ENCODE results near the gene SPHKAP.
"Not testable (repeated sequence)": the region's sequence is repeated elsewhere in the genome, so short reads cannot be mapped to it uniquely, and the experiment has no call there.

SPHKAP gene, protein sequence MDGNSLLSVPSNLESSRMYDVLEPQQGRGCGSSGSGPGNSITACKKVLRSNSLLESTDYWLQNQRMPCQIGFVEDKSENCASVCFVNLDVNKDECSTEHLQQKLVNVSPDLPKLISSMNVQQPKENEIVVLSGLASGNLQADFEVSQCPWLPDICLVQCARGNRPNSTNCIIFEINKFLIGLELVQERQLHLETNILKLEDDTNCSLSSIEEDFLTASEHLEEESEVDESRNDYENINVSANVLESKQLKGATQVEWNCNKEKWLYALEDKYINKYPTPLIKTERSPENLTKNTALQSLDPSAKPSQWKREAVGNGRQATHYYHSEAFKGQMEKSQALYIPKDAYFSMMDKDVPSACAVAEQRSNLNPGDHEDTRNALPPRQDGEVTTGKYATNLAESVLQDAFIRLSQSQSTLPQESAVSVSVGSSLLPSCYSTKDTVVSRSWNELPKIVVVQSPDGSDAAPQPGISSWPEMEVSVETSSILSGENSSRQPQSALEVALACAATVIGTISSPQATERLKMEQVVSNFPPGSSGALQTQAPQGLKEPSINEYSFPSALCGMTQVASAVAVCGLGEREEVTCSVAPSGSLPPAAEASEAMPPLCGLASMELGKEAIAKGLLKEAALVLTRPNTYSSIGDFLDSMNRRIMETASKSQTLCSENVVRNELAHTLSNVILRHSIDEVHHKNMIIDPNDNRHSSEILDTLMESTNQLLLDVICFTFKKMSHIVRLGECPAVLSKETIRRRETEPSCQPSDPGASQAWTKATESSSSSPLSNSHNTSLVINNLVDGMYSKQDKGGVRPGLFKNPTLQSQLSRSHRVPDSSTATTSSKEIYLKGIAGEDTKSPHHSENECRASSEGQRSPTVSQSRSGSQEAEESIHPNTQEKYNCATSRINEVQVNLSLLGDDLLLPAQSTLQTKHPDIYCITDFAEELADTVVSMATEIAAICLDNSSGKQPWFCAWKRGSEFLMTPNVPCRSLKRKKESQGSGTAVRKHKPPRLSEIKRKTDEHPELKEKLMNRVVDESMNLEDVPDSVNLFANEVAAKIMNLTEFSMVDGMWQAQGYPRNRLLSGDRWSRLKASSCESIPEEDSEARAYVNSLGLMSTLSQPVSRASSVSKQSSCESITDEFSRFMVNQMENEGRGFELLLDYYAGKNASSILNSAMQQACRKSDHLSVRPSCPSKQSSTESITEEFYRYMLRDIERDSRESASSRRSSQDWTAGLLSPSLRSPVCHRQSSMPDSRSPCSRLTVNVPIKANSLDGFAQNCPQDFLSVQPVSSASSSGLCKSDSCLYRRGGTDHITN (N-terminal part only)

DNA sequence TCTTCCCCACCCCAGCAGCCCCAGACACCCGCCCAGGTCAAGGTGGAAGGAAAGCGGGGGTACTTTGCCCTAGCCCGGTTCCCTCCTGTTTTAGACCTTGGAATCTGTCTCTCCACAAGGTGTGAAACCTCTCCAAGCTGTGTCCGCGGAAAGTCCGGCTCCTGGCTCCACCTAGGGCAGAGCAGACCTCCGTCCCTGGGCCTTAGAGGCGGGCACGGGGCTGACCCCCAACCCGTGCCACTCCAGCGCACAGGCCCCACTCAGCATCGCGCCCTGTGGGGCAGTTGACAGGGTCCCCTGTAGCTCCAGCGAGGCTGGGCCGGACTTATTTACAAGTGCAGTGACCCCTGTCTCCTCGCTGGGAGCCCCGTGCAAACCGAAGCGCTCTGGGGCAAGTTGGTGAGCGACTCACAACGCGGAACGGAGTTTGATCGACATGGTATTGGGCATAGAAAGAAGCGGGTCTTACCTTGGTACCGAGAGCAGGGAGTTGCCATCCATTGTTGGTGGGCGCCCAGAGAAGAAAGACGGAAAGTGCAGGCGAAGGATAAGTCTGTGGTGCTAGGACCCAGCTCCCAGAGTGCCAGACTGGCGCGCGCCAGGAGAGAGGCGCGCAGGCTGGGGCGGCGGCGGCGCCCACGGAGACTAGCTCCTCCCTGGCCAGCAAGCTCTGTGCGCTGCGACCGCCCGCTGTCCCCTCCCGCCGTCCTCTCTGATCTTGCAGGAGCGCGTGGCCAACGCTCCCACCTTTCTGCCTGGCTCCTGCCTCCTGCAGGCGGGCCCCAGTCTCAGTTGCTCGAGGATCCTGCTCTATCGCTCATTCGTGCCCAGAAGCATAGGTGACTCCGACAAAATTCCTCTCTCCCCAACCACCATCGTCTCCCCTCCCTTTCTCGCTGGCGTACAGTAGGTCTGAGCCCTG lies at the start of gene SPHKAP:
Gene SPHKAP, minus strand, starts transcription at position 590 of the 922 bp plus-strand sequence. Its CDS starts 89 bp downstream, at position 501.
- DNase-seq = no peak

DNA sequence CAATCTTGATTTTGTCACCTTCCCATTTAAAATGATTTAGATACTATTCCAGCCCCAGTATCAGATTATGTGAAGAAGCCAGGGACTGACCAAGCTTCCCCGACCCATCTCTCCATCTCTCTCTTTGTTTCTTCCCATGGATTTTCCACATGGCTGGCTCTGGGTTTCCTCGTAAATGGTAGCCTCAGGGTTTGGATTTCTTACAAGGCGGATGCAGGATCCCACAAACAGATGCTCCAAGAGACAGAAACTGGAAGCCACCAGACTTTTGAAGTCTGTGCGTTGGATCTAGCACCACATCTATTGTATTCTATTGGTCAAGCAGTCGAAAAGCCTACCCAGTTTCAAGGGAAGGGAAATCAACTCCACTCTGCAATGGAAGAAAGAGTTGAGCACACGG lies 46.0 kb upstream of the SPHKAP start:
- no peak for DNase-seq

DNA sequence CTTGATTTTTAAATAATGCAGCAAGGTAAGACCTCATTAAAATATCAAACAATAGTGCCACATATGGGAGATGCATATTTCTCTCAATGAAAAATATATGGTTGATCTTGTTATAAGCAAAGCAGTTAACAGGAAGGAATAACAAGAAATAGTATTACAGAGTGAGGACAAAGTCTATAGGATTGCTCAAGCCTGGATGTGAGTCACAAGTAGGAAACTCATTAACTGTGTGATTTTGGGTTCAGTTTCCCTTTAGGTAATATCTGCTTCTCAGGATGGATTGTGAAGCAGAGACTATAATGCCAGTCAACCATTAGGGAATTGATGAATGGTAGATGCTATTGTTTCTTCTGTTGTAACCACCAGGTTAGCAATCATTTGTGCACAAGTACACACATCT lies 42.9 kb upstream of the SPHKAP start:
- no peak for DNase-seq

DNA sequence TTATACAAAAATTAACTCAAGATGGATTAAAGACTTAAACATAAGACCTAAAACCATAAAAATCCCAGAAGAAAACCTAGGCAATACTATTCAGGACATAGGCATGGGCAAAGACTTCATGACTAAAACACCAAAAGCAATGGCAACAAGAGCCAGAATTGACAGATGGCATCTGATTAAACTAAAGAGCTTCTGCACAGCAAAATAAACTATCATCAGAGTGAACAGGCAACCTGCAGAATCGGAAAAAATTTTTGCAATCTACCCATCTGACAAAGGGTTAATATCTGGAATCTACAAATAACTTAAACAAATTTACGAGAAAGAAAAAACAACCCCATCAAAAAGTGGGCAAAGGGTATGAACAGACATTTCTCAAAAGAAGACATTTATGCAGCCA lies 37.1 kb upstream of the SPHKAP start:
- not testable (repeated sequence) for DNase-seq

DNA sequence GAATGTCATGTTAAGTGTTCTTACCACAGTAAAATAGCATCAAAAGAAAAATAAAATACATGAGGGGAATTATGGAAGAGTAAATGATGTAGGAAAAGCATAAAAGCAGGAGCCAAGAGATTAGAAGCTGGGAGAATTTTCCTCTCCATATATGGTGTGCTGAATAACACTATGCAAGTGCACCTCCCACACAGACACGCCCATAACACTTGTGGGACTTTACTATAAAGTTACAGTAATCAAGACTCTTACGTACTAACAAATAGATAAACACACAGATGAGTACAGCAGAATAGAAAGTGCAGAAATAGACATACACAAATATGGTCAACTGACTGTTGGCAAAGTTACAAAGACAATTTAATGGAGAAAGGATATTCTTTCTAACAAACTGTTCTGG lies 16.0 kb upstream of the SPHKAP start:
- no peak for DNase-seq

DNA sequence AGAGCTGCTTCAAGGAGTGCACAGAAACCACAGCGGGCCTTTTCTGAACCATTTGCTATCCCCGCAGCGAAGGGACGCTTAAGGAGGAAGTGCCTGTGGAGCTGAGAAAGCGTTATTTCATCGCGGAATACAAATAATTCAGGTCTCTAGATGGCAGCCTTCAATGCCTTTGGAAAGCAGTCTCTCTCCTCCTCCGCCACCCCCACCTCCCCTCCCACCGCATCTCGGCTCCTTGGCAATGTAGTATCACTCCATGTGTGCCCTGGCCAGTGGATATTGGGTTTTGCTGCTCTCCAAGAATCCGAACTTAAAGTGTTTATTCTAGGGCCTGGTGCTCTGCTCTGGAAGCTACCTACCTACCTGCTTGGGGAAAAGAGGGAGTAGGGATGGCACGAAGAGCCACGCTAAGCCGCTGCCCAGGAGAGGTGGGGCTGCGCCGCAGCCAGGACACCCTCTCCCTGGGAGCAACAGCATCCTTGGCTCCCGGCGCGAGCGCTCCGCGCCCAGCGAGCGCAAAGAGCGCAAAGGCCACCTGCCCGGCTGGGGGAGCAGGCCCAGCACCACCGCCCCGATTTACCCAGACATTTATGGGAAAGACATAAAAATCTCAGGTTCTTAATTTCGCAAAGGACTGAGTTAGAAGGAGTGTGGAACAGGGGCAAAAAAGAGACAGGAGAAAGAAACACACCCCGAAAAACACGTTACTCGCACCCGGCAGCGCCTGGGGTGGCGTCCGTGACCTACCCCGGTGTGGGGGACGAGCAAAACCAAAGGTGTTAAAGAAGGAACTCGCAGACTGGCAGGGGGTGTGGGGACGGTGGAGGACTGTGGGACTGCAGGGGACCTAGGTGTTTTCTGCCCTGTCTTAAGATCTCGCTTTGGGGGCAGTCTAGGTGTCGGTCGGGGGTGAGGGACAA lies 1.0 kb downstream of the SPHKAP start:
- no peak for DNase-seq

DNA sequence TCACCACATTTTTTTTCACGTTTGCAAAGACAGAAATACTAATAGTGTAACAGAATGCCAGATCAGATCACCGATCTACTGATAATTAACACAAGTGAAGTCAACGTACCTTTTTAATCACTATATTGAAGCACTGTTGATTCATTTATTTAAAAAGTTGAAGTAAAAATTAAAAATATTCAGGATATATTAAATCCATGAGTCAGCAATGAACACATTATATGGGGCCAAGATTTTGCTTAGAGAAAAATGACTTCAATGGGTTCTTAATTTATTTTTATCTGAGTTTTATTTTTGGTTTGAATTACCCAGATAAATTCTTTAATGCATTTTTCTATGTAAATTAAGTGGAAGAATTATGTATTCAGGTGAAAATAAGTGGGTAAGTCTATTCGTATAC lies 14.2 kb downstream of the SPHKAP start:
- no peak for DNase-seq

DNA sequence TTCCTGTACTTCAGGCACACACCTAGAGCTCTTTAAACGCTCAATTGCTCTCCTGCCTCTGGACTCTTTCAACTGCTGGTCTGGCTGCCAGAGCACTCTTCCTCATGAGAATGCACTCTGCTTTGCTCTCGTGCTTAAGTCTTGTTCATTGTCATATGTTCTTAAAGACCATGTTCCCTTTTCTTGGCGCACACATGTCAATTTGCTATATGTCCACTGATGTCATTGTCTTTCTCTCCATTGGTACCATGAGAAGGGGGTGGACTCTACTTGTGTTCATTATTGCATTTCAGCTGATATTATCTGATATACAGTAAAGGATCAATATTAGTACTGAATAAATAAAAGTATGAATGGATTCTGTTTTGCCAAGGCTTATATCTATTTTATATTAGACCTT lies 16.8 kb downstream of the SPHKAP start:
- no peak for DNase-seq

DNA sequence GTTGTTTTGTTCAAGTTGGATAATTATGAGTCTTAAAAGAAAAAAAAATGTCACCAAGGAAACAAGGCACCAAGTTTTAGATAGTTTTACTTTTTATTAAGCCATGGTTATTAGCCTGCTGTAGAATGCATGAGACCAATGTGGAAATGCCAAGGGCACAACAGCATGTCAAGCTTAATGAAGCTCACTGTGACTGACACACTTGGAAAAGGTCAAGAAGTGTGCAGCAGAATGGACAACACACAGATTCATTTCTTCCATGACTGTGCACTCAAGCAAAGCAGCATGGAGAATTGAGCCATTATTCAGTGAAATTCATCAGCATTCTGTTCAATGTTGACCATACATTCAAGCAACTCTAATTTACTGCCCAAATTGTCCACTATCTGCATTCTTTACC lies 23.6 kb downstream of the SPHKAP start:
- DNase-seq = no peak

DNA sequence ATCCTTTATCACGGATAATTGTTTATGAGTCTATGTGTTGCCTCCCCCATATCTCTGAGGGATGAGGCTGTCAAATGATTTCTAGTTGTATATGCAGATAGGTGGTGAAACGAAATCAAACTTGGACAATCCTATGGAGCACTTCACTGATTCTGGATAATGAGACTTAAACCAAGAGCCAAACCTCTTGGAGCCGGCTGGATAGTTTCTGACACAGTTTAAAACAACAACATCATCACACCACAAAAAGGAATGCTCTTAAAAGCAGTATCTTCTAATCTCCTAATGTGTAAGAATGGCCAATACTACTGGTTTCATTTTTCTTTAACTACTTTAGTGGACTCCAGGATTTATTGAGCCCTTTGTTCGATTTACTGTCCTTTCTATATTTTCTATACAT lies 36.5 kb downstream of the SPHKAP start:
- no peak for DNase-seq

DNA sequence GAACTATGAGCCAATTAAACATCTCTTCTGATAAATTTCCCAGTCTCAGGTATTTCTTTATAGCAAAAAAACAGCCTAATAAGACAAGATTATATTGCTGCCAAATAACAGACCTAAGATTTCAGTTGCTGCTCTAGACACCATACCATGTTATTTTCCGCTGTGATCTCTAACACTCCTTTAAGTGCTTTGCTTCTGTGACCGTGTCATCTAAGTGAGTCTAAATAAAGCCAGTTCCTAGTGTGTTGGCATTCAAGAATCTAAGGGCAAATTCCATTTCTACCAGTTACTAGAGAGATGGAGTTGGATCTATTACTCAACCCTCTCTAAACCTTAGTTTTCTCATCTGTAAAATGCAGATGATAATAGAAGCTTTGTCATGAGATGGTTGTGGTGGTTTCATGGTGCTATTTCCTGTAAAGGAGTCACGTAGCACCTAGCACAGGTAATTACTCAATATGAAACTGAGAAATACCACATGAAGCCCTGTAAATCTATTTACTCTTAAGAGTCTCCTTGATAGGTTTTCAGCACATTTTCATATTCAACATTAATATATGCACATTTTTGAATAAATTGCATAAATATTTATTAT lies 40.5 kb downstream of the SPHKAP start:
- no peak for DNase-seq

DNA sequence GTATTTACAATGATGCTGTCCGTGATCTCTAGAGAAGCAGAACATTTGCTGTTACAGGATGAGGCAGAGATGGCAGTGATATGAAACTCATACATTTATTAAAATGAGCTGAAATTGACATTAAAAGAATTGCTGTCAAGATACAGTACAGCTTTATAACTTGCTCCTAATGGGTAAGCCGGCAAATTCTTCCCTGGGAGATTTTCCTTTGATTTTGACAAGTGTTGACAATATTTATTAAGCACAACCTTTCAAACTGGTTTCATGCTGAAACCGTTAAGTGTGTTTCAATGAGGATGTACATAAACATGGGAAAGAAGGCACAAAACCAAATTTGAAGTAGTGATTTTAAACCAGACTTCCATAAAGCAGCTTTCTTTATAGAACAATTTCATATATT lies 45.5 kb downstream of the SPHKAP start:
- no peak for DNase-seq

DNA sequence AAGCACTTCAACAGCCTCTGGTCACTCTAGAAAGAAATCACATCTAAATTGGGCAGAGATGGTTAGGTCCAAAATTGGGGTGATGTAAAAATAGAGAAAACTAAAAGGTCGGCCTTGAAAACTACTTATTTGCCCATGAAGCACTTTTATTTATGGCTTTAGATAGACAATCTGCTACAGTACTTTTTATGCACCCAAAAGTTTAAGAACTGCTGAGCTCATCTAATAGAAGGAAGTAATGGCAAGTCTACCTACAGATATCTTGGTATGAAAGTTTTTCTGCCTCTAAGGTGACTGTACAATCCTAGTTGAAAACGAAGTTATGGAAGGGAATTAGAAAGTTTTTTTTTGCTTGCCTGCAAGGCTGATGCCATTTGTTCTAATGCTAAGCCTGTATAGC lies 46.2 kb downstream of the SPHKAP start:
- DNase-seq = no peak

DNA sequence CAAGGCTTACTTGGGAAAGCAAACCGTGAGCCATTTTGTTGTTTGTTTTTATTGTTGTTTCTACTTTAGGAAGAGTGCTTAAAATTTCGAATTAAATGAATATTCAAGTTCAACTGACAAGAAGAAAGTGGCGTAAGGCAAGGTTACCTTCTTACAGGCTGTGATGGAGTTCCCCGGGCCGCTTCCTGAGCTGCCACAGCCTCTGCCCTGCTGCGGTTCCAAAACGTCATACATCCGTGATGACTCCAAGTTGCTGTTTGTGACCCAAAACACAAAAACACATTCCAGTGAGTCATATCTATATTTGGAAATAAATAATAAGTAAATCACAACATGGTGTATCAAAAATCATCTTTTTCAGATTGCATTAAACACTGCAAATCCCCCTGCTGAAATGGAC lies 49.7 kb downstream of the SPHKAP start:
- no peak for DNase-seq

DNA sequence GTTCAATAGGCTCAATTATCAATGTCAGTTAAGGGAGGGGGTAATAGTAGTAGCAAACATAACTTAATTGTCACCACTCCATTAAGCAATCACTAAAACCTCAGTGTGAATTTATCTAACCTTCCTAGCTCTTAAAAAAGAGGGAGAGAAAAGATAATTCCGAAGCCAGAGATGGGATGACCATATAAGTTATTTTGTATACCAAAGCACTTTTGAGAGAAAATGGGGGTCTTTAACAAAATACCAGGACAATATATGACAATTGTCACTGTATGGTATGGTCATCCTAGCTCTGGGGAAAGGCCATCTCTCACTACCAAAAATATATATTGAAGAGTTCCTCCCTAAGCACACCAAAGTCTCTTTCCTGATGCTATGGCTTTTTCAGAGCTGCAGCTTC lies 55.1 kb downstream of the SPHKAP start:
- no peak for DNase-seq

DNA sequence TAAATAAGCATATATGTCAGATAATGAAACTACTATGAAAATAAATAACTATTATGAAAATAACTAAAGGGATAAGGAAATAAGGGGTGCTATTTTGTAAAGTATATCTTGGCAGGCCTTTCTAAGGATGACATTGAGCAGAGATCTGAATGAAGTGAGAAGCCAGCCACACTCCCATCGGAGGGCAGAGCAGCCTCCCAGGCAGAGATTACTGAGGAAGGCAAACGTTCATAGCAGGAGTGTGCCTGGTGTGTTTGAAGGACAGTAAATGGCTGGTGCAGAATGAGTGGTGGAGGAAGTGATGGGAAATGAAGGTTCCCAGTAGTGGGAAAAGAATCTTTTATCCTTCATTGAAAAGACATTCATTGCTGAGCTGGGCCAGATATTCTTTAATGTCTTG lies 62.5 kb downstream of the SPHKAP start:
- no peak for DNase-seq

DNA sequence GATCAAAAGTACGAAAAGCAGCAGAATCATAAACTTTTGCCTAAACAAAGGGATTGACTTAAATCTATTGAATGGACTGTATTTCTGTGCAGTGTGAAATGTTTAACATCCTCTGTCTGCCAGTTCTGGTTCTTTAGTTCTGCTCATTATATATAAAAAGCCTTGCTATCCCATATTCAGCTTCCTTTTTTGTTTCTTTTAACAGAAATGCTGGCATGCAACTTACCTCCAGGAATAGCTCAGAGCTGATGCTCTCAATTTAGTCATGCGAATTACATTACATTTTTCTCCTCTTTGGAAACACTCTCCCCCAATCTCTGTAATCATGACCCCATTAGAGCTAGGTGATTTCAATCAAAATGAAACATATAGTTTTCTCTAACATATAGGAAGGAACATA lies 73.6 kb downstream of the SPHKAP start:
- DNase-seq = no peak

DNA sequence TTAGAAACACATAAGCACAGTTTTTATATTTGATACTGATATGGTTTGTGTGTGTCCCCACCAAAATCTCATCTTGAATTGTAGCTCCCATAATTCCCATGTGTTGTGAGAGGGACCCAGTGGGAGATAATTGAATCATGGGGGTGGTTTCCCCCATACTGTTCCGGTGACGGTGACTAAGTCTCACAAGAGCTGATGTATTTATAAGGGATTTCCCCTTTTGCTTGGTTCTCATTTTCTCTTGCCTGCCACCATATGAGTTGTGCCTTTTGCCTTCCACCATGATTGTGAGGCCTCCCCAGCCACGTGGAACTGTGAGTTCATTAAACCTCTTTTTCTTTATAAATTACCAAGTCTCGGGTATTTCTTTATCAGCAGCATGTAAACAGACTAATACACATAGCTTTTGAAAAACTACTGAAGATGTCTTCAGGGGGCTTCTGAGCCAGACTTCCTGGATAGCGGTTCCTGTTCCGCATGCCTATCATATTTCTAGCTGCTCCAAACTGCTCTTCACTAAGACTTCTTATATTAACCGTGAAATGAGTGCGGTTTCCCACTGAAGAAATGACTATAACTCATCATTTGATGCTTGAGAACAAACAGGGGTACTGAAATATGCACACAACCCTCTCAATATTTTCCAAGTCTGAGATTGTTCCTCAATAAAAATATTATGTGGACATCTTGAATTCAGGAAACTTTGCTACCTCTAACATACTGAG lies 75.8 kb downstream of the SPHKAP start:
- no peak for DNase-seq

DNA sequence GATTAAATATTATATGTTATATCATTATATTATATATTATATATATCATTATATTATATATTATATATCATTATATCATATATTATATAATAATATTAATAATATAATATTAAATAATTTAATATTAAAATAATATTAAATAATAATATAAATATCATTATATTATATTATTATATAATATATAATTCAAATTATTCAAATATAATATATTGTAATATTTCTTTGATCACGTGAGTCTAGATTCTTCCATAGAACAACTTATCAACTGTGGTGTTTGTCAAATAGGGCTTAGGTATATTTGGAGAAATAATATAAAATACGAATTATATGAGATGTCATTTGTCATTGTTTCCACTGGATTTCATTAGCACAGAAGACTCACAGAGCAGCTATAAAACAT lies 77.3 kb downstream of the SPHKAP start:
- DNase-seq = no peak

DNA sequence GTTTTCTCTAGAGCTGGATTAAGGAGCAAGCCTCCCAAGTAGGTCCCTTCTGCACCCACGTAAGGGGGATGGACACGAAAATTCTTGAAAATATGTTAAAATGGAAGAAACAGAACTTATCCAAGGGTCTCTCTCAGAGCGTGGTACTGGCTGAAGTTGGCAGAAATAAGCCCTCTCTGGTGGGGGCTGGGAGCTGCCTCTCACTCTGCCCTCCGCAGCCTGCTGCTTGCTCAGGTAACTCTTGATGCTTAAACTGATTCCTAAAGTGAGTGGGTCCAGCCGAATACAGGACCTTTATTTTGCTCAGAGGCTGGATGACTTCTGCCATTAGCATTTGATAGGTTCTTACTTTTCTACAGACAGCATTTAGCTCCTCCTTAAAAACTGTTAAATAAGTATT lies 78.1 kb downstream of the SPHKAP start:
- DNase-seq = no peak

All from DMS79 (cell line).